ENCODE measurements around the gene IL17RE. TPM values are rescaled to one million over a fixed set of nuclear protein-coding genes. Genes with fewer than 3 reads are reported as not detected.

The IL17RE gene
- total and polyA plus RNA-seq, 2 donors (not counting 1 experiment from before 2014, with no cell fraction given) = 0.99 to 1.9 TPM

GRCh38 chr3:9933561-9934234, 31.1 kb downstream of the IL17RE start, which contains the start of gene CRELD1:
Gene CRELD1 (plus strand): TSS chr3:9933834. CDS start chr3:9934439, 605 bp downstream.
- H3K9ac ChIP-seq (ENCODE audit: insufficient read depth, low read length) = peak within 1 kb of the TSS; percentile 87
- no peaks in the 10 kb centered on the region for H4K20me1 ChIP-seq (ENCODE audit: control insufficient read depth, extremely low read depth, insufficient read depth, low read length)
- H2AFZ ChIP-seq (ENCODE audit: low read length) = peak within 1 kb of the TSS; percentile 82
- peaks cover 5% of the 10 kb centered on the region for H3K4me1 ChIP-seq (ENCODE audit: control insufficient read depth, extremely low read depth, insufficient read depth, low read length)
- H3K4me2 ChIP-seq (ENCODE audit: extremely low read depth, insufficient read depth, low read length) = peak within 1 kb of the TSS; percentile 95
- peak within 1 kb of the TSS; percentile 84 for H3K27ac ChIP-seq (ENCODE audit: insufficient read depth, low read length)
- H3K4me3 ChIP-seq (replicated peaks in 1 of 4; ENCODE audit: control extremely low read depth in 1 of 4, insufficient read depth in 1 of 4, low read depth in 3 of 4, low read length in 4 of 4) = peak within 1 kb of the TSS; percentile 64 to 77 (median 70)
- H3K79me2 ChIP-seq (ENCODE audit: control insufficient read depth, insufficient read depth, low read length) = no peaks in the 10 kb centered on the region
- H3K27me3 ChIP-seq (ENCODE audit: control insufficient read depth, insufficient read depth, low read length) = no peaks in the 10 kb centered on the region
- peaks cover 3% of the 10 kb centered on the region for H3K36me3 ChIP-seq (ENCODE audit: control insufficient read depth, insufficient read depth, low read length)
- TF ChIP-seq, protein P1, sequence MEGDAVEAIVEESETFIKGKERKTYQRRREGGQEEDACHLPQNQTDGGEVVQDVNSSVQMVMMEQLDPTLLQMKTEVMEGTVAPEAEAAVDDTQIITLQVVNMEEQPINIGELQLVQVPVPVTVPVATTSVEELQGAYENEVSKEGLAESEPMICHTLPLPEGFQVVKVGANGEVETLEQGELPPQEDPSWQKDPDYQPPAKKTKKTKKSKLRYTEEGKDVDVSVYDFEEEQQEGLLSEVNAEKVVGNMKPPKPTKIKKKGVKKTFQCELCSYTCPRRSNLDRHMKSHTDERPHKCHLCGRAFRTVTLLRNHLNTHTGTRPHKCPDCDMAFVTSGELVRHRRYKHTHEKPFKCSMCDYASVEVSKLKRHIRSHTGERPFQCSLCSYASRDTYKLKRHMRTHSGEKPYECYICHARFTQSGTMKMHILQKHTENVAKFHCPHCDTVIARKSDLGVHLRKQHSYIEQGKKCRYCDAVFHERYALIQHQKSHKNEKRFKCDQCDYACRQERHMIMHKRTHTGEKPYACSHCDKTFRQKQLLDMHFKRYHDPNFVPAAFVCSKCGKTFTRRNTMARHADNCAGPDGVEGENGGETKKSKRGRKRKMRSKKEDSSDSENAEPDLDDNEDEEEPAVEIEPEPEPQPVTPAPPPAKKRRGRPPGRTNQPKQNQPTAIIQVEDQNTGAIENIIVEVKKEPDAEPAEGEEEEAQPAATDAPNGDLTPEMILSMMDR (conservative IDR thresholded peaks at IDR 0.05 in 1 of 2, IDR thresholded peaks at IDR 0.05 in 1 of 2; ENCODE audit: low read depth in 1 of 2, low read length in 2 of 2) = no peak
- TF ChIP-seq EZH2 (IDR thresholded peaks at IDR 0.05; ENCODE audit: low read length, missing control alignments) = no peak
- H3K9me3 ChIP-seq (ENCODE audit: control insufficient read depth, insufficient read depth, low read depth, low read length) = no peaks in the 10 kb centered on the region
- peak; percentile 93 to 94 for DNase-seq (ENCODE audit: low read depth in 2 of 2)

DNA sequence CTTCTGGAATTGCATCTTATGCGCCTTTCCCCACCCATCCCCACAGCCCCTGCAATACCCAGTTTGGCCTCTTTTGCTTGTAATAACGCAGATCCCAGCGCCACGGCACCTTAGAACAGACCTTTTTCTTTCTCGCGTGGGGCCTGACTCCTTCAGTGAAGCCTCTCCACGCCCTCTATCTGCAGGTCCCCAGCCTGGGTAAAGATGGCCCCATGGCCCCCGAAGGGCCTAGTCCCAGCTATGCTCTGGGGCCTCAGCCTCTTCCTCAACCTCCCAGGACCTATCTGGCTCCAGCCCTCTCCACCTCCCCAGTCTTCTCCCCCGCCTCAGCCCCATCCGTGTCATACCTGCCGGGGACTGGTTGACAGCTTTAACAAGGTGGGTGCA, 31.6 kb downstream of the IL17RE start:
- Histone ChIP-seq H3K27ac (ENCODE audit: insufficient read depth, low read length) (peak overlapping the region; percentile 84), H2AFZ (ENCODE audit: low read length) (peak overlapping the region; percentile 82), H4K20me1 (ENCODE audit: control insufficient read depth, extremely low read depth, insufficient read depth, low read length) (no peaks in the 10 kb centered on the region), H3K9ac (ENCODE audit: insufficient read depth, low read length) (peak overlapping the region; percentile 87), H3K36me3 (ENCODE audit: control insufficient read depth, insufficient read depth, low read length) (peaks cover 3% of the 10 kb centered on the region), H3K4me3 (replicated peaks in 1 of 4; ENCODE audit: control extremely low read depth in 1 of 4, insufficient read depth in 1 of 4, low read depth in 3 of 4, low read length in 4 of 4) (peak overlapping the region; percentile 64 to 77 (median 70)), H3K79me2 (ENCODE audit: control insufficient read depth, insufficient read depth, low read length) (no peaks in the 10 kb centered on the region), H3K27me3 (ENCODE audit: control insufficient read depth, insufficient read depth, low read length) (no peaks in the 10 kb centered on the region), H3K4me2 (ENCODE audit: extremely low read depth, insufficient read depth, low read length) (peak overlapping the region; percentile 95), H3K9me3 (ENCODE audit: control insufficient read depth, insufficient read depth, low read depth, low read length) (no peaks in the 10 kb centered on the region), H3K4me1 (ENCODE audit: control insufficient read depth, extremely low read depth, insufficient read depth, low read length) (peaks cover 5% of the 10 kb centered on the region)
- no peak for TF ChIP-seq EZH2 (IDR thresholded peaks at IDR 0.05; ENCODE audit: low read length, missing control alignments)
- TF ChIP-seq, protein P1 (conservative IDR thresholded peaks at IDR 0.05 in 1 of 2, IDR thresholded peaks at IDR 0.05 in 1 of 2; ENCODE audit: low read depth in 1 of 2, low read length in 2 of 2) = peak in 1 of 2 donors; percentile 25
- no peak for DNase-seq (ENCODE audit: low read depth in 2 of 2)

GRCh38 chr3:9934993-9935392, 32.3 kb downstream of the IL17RE start:
- H3K9ac ChIP-seq (ENCODE audit: insufficient read depth, low read length) = no peak overlapping the region
- H3K4me2 ChIP-seq (ENCODE audit: extremely low read depth, insufficient read depth, low read length) = no peak overlapping the region
- TF ChIP-seq, protein P1 (conservative IDR thresholded peaks at IDR 0.05 in 1 of 2, IDR thresholded peaks at IDR 0.05 in 1 of 2; ENCODE audit: low read depth in 1 of 2, low read length in 2 of 2) = no peak
- TF ChIP-seq EZH2 (IDR thresholded peaks at IDR 0.05; ENCODE audit: low read length, missing control alignments) = no peak
- H4K20me1 ChIP-seq (ENCODE audit: control insufficient read depth, extremely low read depth, insufficient read depth, low read length) = no peaks in the 10 kb centered on the region
- H3K9me3 ChIP-seq (ENCODE audit: control insufficient read depth, insufficient read depth, low read depth, low read length) = no peaks in the 10 kb centered on the region
- no peaks in the 10 kb centered on the region for H3K27me3 ChIP-seq (ENCODE audit: control insufficient read depth, insufficient read depth, low read length)
- H3K4me1 ChIP-seq (ENCODE audit: control insufficient read depth, extremely low read depth, insufficient read depth, low read length) = peaks cover 5% of the 10 kb centered on the region
- H3K4me3 ChIP-seq (replicated peaks in 1 of 4; ENCODE audit: control extremely low read depth in 1 of 4, insufficient read depth in 1 of 4, low read depth in 3 of 4, low read length in 4 of 4) = no peak overlapping the region
- H3K27ac ChIP-seq (ENCODE audit: insufficient read depth, low read length) = no peak overlapping the region
- H3K36me3 ChIP-seq (ENCODE audit: control insufficient read depth, insufficient read depth, low read length) = peaks cover 3% of the 10 kb centered on the region
- H2AFZ ChIP-seq (ENCODE audit: low read length) = no peak overlapping the region
- H3K79me2 ChIP-seq (ENCODE audit: control insufficient read depth, insufficient read depth, low read length) = no peaks in the 10 kb centered on the region
- no peak for DNase-seq (ENCODE audit: low read depth in 2 of 2)

Data from fibroblast of lung (primary cell).